ENCODE results near the gene CLN5.

The CLN5 gene

DNA sequence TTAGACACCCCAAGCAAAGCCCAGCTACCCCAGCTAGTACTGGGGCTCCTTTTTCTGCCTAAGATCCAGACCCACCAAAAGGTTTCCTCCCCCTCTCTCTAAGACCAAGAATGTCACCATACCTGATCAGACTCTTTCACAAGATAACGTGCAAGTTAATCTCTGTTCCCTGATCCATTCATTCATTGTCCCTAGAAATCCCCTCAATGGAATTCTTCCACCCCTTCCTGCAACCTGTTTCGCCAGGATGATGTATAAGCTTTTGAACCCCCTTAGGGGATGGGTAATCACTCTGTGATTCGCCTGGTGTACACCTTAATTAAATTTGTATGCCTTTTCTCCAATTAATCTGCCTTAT lies 17.3 kb upstream of the CLN5 start:
- TF ChIP-seq CTCF (IDR thresholded peaks at IDR 0.05; ENCODE audit: extremely low read depth, insufficient read depth, missing control alignments): no peak
- no peak for DNase-seq (ENCODE audit: low spot score)
- in situ Hi-C loops (cut with MboI; ENCODE audit: low pct_unique_long_range_greater_than_20kb, low sequenced_read_pairs, unreplicated experiment): no loop called here

DNA sequence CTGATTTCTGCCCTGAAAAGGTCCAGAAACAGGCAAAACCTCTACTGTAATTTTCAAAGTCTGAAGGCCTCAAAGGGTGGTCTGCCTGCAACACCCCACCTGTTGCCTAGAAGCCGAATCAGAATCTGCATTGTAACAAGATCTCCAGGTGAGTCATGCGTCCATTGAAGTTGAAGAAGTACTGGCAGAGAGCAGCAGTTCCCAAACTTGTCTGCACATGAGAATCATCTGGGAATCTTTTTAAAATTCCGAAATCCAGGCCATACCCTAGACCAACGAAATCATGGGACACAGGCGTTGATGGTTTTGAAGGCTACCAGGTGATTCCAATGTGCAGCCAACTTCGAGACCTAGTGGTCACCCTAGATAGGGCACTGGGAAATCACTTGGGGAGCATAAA lies 16.0 kb upstream of the CLN5 start:
- no peak for DNase-seq (ENCODE audit: low spot score)
- in situ Hi-C loops (cut with MboI; ENCODE audit: low pct_unique_long_range_greater_than_20kb, low sequenced_read_pairs, unreplicated experiment): no loop called here
- no peak for TF ChIP-seq CTCF (IDR thresholded peaks at IDR 0.05; ENCODE audit: extremely low read depth, insufficient read depth, missing control alignments)

DNA sequence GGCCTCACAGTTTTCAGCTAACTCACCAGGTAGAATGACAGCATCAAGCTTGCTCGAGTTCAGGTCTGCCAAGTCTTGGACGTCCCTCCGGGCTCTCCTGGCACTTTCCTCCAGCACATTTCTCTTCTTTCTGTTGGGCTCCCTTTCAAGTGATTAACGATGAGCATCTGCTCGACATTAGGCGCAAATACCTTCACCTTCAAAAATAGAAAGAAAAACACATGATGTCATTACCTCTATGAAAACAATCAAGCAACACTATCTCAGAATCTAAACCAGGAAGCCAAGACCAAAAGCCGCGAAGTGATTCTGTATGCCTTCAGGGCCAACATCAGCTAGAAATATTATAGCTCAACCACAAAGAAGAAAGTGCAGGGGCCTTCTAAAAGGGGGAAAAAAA lies 15.4 kb upstream of the CLN5 start:
- no peak for TF ChIP-seq CTCF (IDR thresholded peaks at IDR 0.05; ENCODE audit: extremely low read depth, insufficient read depth, missing control alignments)
- DNase-seq (ENCODE audit: low spot score): no peak
- in situ Hi-C loops (cut with MboI; ENCODE audit: low pct_unique_long_range_greater_than_20kb, low sequenced_read_pairs, unreplicated experiment): no loop called here

DNA sequence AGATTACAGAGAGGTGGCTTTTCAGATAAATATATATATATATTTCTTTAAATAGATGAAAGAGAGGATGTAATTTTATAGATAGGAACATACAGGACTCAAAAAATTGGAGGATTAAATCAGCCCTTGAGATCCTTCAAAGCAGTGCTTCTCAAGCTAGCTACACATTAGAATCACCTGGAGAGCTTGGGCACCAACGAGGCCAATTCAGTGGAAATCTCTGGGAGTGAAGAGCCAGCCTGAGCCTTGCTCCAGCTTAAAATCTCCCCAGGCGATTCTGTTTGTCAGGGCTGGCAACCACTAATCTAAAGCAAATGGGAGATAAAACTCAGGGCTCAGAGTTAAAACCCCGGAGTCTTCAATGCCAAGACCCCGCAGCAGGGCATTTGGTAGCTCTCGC lies 15.0 kb upstream of the CLN5 start:
- no peak for DNase-seq (ENCODE audit: low spot score)
- in situ Hi-C loops (cut with MboI; ENCODE audit: low pct_unique_long_range_greater_than_20kb, low sequenced_read_pairs, unreplicated experiment): no loop called here
- TF ChIP-seq CTCF (IDR thresholded peaks at IDR 0.05; ENCODE audit: extremely low read depth, insufficient read depth, missing control alignments): no peak

GRCh38 chr13:76980075-76980718 lies 11.7 kb upstream of the CLN5 start:
- in situ Hi-C loops (cut with MboI; ENCODE audit: low pct_unique_long_range_greater_than_20kb, low sequenced_read_pairs, unreplicated experiment): no loop called here
- TF ChIP-seq CTCF (IDR thresholded peaks at IDR 0.05; ENCODE audit: extremely low read depth, insufficient read depth, missing control alignments): peak; percentile 100
- DNase-seq (ENCODE audit: low spot score): peak; percentile 91

- in situ Hi-C loops (cut with MboI; ENCODE audit: low pct_unique_long_range_greater_than_20kb, low sequenced_read_pairs, unreplicated experiment): no loop called here
- TF ChIP-seq CTCF (IDR thresholded peaks at IDR 0.05; ENCODE audit: extremely low read depth, insufficient read depth, missing control alignments): no peak
- no peak for DNase-seq (ENCODE audit: low spot score)
These were observed 9.8 kb upstream of the CLN5 start for GRCh38 chr13:76982061-76982460.

DNA sequence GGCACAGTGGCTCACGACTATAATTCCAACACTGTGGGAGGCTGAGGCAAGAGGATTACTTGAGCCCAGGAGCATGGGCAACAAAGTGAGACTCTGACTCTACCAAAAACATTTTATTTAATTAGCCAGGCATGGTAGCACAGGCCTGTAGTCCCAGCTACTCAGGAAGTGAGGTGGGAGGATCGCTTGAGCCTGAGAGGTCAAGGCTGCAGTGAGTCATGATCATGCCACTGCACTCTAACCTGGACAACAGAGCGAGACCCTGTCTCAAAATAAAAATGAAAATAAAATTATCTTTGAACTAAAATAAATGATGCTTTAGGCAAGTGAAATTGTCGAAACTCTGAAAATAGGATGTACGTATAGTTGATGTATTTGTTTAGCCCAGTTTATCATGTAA lies 8.2 kb upstream of the CLN5 start:
- no peak for DNase-seq (ENCODE audit: low spot score)
- in situ Hi-C loops (cut with MboI; ENCODE audit: low pct_unique_long_range_greater_than_20kb, low sequenced_read_pairs, unreplicated experiment): no loop called here
- no peak for TF ChIP-seq CTCF (IDR thresholded peaks at IDR 0.05; ENCODE audit: extremely low read depth, insufficient read depth, missing control alignments)

Measured in GM13977 (cell line).